Endothelial cell of umbilical vein (primary cell): Measurements from ENCODE around the gene GALR3. TPM values are rescaled to one million over a fixed set of nuclear protein-coding genes. Genes with fewer than 3 reads are reported as not detected.
A peak's percentile ranks its signal among the peaks of the same experiment; 100 is the strongest.

Source experiments
- BruUV-seq: library from RNA; stranded (reverse); fragments of 400-500 nt; replicated peaks from 2 replicates; lab custom pipeline; 2021; lab: Mats Ljungman, UMichigan
- CTCF ChIA-PET: fragments of 300-600, 350-600 bp; sonication (Branson Sonifier 250); formaldehyde crosslinking; loops from one replicate; lab custom pipeline; 2021; ENCODE audit warnings: antibody characterized with exemption, inconsistent platforms; lab: Charles Lee
- POLR2A ChIA-PET: fragments of 300-600, 350-600 bp; sonication (Branson Sonifier 250); formaldehyde crosslinking; loops from one replicate; lab custom pipeline; 2021; ENCODE audit warnings: antibody characterized with exemption, inconsistent platforms; lab: Charles Lee
- DNase-seq: peaks from one replicate; pipeline ENCODE4 v3.0.0-alpha.2; 2011; ENCODE audit warnings: low read depth, low spot score
- FAIRE-seq: peaks from 2 replicates; lab custom pipeline; 2011; peaks lifted over from hg19 to GRCh38; lab: Jason Lieb, UNC
- H2AFZ ChIP-seq: 2 replicates; pipeline ENCODE4 v1.6.0; 2012; ENCODE audit warnings: low read depth, low read length, control low read depth, inconsistent platforms
- H3K27ac ChIP-seq: 2 replicates; pipeline ENCODE4 v1.5.1; 2011; ENCODE audit warnings: low read depth, mild to moderate bottlenecking, control low read depth, low read length, moderate library complexity; ENCODE audit not compliant: insufficient read depth
- H3K27me3 ChIP-seq, 2 experiments: 2 replicates each; pipeline versions ENCODE4 v1.6.0 to v1.6.1; 2011; ENCODE audit warnings: low read length in 2 of 2, mixed read lengths in 1 of 2; ENCODE audit not compliant: control insufficient read depth in 2 of 2, insufficient read depth in 2 of 2
- H3K36me3 ChIP-seq, 2 experiments: 2 replicates in 1 of 2; 3 replicates in 1 of 2; pipeline ENCODE4 v1.5.1; 2011; ENCODE audit warnings: low read length in 2 of 2, mild to moderate bottlenecking in 1 of 2, moderate library complexity in 1 of 2; ENCODE audit not compliant: control insufficient read depth in 2 of 2, insufficient read depth in 2 of 2; ENCODE audit errors: extremely low read depth in 1 of 2
- H3K4me1 ChIP-seq: 3 replicates; pipeline ENCODE4 v1.5.1; 2011; ENCODE audit warnings: mild to moderate bottlenecking, low read length; ENCODE audit not compliant: control insufficient read depth, insufficient read depth; ENCODE audit errors: extremely low read depth
- H3K4me2 ChIP-seq: 2 replicates; pipeline ENCODE4 v1.6.1; 2011; ENCODE audit warnings: low read length, control low read depth, mixed read lengths; ENCODE audit not compliant: insufficient read depth
- H3K4me3 ChIP-seq, 3 experiments: fragments of 200-600 bp in 1 of 3; sonication (generic), shearing (Covaris generic) in 1 of 3; replicated peaks in 1 of 3; 2 replicates each; pipeline ENCODE4 v1.5.1; 2011 to 2016; ENCODE audit warnings: control low read depth in 3 of 3, low read length in 3 of 3, mild to moderate bottlenecking in 2 of 3, inconsistent platforms in 1 of 3, low read depth in 1 of 3, moderate library complexity in 1 of 3; ENCODE audit not compliant: insufficient read depth in 1 of 3
- H3K79me2 ChIP-seq: 2 replicates; pipeline ENCODE4 v1.6.0; 2012; ENCODE audit warnings: low read length, inconsistent platforms; ENCODE audit not compliant: control insufficient read depth, insufficient read depth
- H3K9ac ChIP-seq: replicated peaks from 2 replicates; pipeline ENCODE3; 2011; ENCODE audit warnings: low read length, control low read depth; ENCODE audit not compliant: insufficient read depth; ENCODE audit errors: extremely low read depth
- H3K9me1 ChIP-seq: replicated peaks from 3 replicates; pipeline ENCODE4 v1.6.0; 2011; ENCODE audit warnings: mild to moderate bottlenecking, low read length; ENCODE audit not compliant: control insufficient read depth, insufficient read depth; ENCODE audit errors: extremely low read depth
- H3K9me3 ChIP-seq: replicated peaks from 2 replicates; pipeline ENCODE4 v1.5.1; 2012; ENCODE audit warnings: low read length, inconsistent platforms; ENCODE audit not compliant: control insufficient read depth, insufficient read depth
- H4K20me1 ChIP-seq: replicated peaks from 2 replicates; pipeline ENCODE3; 2011; ENCODE audit warnings: mild to moderate bottlenecking, low read length; ENCODE audit not compliant: control insufficient read depth, insufficient read depth; ENCODE audit errors: extremely low read depth
- MYC ChIP-seq: IDR thresholded peaks from one replicate; pipeline ENCODE4 v1.6.1; 2011; ENCODE audit warnings: mild to moderate bottlenecking, low read depth, low read length
- POLR2A ChIP-seq: IDR thresholded peaks from 2 replicates; pipeline ENCODE4 v1.6.1; 2012; ENCODE audit warnings: low read depth, mild to moderate bottlenecking, control low read depth, low read length
- POLR2AphosphoS5 ChIP-seq: IDR thresholded peaks from 2 replicates; pipeline ENCODE4 v1.6.1; 2012; ENCODE audit warnings: low read depth, mild to moderate bottlenecking, control low read depth, low read length, moderate library complexity; ENCODE audit not compliant: insufficient read depth
- dilution Hi-C: fragments of 300-500 bp; cut with MboI; formaldehyde crosslinking; loops from one replicate; pipeline ENCODE4 v1.15.0; 2019; ENCODE audit warnings: low sequenced_read_pairs; ENCODE audit not compliant: extremely low pct_ligation_motif_present
- intact Hi-C: fragments of 100-400 bp; cut with micrococcal nuclease; formaldehyde crosslinking; loops from one replicate; pipeline ENCODE4 v1.10.0; 2022
- polyA plus RNA-seq, 4 experiments: library from polyadenylated mRNA; depleted of rRNA in 3 of 4; stranded (reverse) in 3 of 4; unstranded in 1 of 4; fragments of >200 nt; gene quantifications; 2 replicates each; pipeline versions ENCODE4 v1.2.1 to v1.2.3, GENCODE V29; 2011 to 2012; ENCODE audit warnings: missing spikeins in 1 of 4
- total RNA-seq: library from RNA; stranded (reverse); gene quantifications from 2 replicates; pipeline ENCODE4 v1.2.3, GENCODE V29; 2021
- TF ChIP-seq, protein P1 (sequence below): IDR thresholded peaks from 2 replicates; pipeline ENCODE4 v1.6.1; 2011; ENCODE audit not compliant: insufficient read depth, insufficient read length

GALR3 gene
- total and polyA plus RNA-seq, 2 donors (not counting 3 experiments of a cell fraction or from before 2014, with no cell fraction given) = not detected

DNA sequence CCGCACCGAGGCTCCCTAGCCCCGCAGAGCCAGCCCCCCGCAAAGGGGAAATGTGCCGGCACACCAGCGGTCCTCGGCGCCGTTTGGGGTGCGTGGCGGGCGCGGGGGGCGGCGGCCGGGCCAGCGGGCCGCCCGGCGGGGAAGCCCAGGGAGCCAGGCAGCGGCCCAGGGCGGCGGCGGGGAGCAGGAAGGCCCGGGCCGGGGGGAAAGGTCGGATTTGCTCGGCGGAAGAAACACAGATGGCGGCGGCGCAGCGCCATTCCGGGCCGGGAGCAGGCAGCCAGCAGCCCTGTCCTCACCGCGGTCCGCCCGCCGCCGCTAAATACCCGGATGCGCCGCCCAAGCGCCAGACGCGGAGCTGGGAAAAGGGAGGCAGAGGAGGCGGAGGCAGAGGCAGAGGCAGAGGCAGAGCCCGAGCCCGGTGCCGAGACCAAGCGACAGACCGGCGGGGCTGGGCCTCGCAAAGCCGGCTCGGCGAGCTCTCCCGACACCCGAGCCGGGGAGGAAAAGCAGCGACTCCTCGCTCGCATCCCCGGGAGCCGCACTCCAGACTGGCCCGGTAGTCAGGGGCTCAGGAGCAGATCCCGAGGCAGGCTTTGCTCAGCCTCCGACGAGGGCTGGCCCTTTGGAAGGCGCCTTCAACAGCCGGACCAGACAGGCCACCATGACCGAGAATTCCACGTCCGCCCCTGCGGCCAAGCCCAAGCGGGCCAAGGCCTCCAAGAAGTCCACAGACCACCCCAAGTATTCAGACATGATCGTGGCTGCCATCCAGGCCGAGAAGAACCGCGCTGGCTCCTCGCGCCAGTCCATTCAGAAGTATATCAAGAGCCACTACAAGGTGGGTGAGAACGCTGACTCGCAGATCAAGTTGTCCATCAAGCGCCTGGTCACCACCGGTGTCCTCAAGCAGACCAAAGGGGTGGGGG, 18.0 kb upstream of the GALR3 start:
- dilution Hi-C loops = no loop called here
- FAIRE-seq = peak; percentile 85
- peak overlapping the region; percentile 69 for H2AFZ ChIP-seq
- peak overlapping the region; percentile 95 for H3K9ac ChIP-seq
- H3K9me3 ChIP-seq = no peaks in the 10 kb centered on the region
- peak overlapping the region; percentile 64 to 79 (median 66) for H3K4me3 ChIP-seq
- ChIA-PET CTCF (interaction anchor here (0.9 to 1.1 kb wide), 3 partner anchors 13 to 198 kb away, joined by 3 to 7 read pairs (median 3); no protein-coding TSS in a partner anchor), POLR2A (interaction anchor here (0.5 to 1.1 kb wide), 5 partner anchors 13 to 385 kb away, joined by 3 to 6 read pairs (median 4); partner anchors contain the start of gene GGA1)
- peak; percentile 84 for DNase-seq
- peak overlapping the region; percentile 78 for H3K27ac ChIP-seq
- no peaks in the 10 kb centered on the region for H3K9me1 ChIP-seq
- peak overlapping the region; percentile 88 for H3K4me2 ChIP-seq
- TF ChIP-seq MYC (no peak), POLR2A (peak; percentile 96), POLR2AphosphoS5 (peak; percentile 98)
- no peaks in the 10 kb centered on the region for H4K20me1 ChIP-seq
- no peaks in the 10 kb centered on the region for H3K27me3 ChIP-seq
- TSS peak; percentile 54 for BruUV-seq
- intact Hi-C loops = no loop called here
- peaks cover 13% of the 10 kb centered on the region for H3K79me2 ChIP-seq
- H3K4me1 ChIP-seq = peaks cover 36% of the 10 kb centered on the region
- H3K36me3 ChIP-seq = no peaks in the 10 kb centered on the region

DNA sequence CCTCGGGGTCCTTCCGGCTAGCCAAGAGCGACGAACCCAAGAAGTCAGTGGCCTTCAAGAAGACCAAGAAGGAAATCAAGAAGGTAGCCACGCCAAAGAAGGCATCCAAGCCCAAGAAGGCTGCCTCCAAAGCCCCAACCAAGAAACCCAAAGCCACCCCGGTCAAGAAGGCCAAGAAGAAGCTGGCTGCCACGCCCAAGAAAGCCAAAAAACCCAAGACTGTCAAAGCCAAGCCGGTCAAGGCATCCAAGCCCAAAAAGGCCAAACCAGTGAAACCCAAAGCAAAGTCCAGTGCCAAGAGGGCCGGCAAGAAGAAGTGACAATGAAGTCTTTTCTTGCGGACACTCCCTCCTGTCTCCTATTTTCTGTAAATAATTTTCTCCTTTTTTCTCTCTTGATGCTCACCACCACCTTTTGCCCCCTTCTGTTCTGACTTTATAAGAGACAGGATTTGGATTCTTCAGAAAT, 17.3 kb upstream of the GALR3 start:
- intact Hi-C loops = no loop called here

More for the DNA sequence above, 17.3 kb upstream of the GALR3 start:
- no TSS peak for BruUV-seq
- H3K9me1 ChIP-seq = no peaks in the 10 kb centered on the region
- no peaks in the 10 kb centered on the region for H3K27me3 ChIP-seq
- H3K4me2 ChIP-seq = peak overlapping the region; percentile 88
- FAIRE-seq (no peak), DNase-seq (no peak)
- CTCF ChIA-PET = interaction anchor here (1.1 kb wide), 1 partner anchor 23 kb away, joined by 3 read pairs; no protein-coding TSS in a partner anchor
- peak overlapping the region; percentile 78 for H3K27ac ChIP-seq
- dilution Hi-C loops = no loop called here
- peaks cover 13% of the 10 kb centered on the region for H3K79me2 ChIP-seq
- H2AFZ ChIP-seq = peak overlapping the region; percentile 69
- TF ChIP-seq, protein P1, sequence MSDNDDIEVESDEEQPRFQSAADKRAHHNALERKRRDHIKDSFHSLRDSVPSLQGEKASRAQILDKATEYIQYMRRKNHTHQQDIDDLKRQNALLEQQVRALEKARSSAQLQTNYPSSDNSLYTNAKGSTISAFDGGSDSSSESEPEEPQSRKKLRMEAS = no peak
- peak; percentile 9 for TF ChIP-seq POLR2A
- H3K4me3 ChIP-seq = peak overlapping the region; percentile 64 to 79 (median 66)
- H3K9me3 ChIP-seq = no peaks in the 10 kb centered on the region
- no peaks in the 10 kb centered on the region for H3K36me3 ChIP-seq
- H4K20me1 ChIP-seq = no peaks in the 10 kb centered on the region
- H3K4me1 ChIP-seq = peaks cover 36% of the 10 kb centered on the region
- POLR2A ChIA-PET = interaction anchor here (0.8 to 1.1 kb wide), 2 partner anchors 12 to 197 kb away, joined by 3 to 5 read pairs; partner anchors contain the start of gene GGA1
- peak overlapping the region; percentile 95 for H3K9ac ChIP-seq
